ENCODE measurements around the gene DCAF5.

The DCAF5 gene

GRCh38 chr14:69149461-69150244, 3.3 kb downstream of the DCAF5 start:
- DNase-seq (ENCODE audit: low spot score) = no peak

GRCh38 chr14:69142101-69142500, 10.8 kb downstream of the DCAF5 start:
- DNase-seq (ENCODE audit: low spot score) = no peak

DNA sequence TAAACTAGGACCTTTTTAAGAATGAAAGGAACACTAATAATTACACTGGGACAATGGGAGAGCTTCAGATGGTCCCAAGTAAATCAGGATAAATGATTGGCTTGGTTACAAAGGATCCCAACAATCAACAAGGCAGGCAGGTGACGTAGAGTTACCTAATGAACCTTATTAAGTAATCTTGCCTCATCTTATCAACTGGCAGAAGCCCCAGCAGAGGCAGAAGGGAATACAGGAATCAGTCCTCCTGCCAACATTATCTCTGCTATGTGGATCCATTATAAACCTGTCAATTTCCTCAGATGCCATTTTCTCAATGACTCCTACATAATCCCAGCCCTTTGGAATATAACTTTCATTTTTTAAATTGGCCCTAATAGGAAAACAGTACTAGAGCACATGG, 11.4 kb downstream of the DCAF5 start:
- DNase-seq (ENCODE audit: low spot score) = no peak

DNA sequence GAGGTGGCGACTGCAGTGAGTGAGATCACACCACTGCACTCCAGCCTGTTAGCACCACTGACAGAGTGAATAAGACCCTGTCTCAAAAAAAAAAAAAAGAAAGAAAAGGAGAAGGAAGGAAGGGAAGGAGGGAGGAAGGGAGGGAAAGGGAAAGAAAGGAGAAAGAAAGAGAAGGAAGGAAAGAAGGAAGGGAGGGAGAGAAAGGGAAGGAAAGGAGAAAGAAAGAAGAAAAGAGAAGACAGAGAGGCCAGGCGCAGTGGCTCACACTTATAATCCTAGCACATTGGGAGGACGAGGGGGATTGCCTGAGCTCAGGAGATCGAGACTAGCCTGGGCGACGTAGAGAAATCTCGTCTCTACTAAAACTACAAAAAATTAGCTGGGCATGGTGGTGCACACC, 13.2 kb downstream of the DCAF5 start:
- no peak for DNase-seq (ENCODE audit: low spot score)

DNA sequence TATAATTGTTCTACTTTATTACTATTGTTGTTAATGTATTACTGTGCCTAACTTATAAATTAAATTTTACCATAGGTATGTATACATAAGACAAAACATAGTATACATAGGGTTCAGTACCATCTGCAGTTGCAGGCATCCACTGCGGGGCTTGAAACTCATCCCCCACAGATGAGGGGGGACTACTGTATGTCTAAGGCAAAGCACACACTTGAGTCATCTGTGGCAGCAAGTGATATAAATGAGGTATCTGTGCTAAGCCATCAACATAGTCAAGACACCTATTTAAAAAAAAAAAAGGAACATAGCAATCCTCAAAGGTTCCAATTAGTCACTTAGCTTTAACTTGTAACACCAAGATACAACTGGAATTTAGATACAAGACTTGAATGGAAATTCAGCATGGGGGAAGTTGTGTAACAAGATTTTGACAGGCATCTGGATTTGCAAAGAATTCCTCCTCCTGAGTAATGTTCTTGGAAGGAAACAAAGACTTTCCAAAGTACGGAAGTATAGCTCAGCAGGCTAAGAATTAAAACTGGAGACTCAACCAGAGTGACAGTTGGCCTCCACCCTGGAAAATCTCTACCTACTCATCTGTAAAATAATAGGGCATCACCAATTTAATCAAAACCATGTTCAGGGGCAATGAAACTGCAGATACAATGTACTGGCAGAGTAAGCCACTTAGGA, 14.9 kb downstream of the DCAF5 start:
- no peak for DNase-seq (ENCODE audit: low spot score)

DNA sequence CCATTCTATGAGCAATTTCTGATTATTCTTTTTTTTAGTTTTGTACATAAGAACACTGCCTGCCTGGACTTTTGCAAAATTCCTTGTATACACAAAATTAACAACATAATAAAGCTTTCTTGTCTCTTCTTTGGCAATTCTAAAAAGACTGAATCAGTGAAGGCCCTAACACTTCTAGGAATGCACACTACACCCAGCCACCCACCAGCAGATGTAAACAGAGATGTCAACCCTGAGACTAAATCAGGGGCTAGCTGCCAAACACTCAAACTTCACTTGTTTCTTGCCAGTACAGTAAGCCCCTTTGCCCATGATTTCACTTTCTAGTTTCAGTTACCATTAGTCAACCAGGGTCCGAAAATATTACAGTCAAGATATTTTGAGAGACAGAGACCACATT, 15.5 kb downstream of the DCAF5 start:
- DNase-seq (ENCODE audit: low spot score) = no peak

GRCh38 chr14:69135133-69135532, 17.8 kb downstream of the DCAF5 start:
- DNase-seq (ENCODE audit: low spot score) = no peak

DNA sequence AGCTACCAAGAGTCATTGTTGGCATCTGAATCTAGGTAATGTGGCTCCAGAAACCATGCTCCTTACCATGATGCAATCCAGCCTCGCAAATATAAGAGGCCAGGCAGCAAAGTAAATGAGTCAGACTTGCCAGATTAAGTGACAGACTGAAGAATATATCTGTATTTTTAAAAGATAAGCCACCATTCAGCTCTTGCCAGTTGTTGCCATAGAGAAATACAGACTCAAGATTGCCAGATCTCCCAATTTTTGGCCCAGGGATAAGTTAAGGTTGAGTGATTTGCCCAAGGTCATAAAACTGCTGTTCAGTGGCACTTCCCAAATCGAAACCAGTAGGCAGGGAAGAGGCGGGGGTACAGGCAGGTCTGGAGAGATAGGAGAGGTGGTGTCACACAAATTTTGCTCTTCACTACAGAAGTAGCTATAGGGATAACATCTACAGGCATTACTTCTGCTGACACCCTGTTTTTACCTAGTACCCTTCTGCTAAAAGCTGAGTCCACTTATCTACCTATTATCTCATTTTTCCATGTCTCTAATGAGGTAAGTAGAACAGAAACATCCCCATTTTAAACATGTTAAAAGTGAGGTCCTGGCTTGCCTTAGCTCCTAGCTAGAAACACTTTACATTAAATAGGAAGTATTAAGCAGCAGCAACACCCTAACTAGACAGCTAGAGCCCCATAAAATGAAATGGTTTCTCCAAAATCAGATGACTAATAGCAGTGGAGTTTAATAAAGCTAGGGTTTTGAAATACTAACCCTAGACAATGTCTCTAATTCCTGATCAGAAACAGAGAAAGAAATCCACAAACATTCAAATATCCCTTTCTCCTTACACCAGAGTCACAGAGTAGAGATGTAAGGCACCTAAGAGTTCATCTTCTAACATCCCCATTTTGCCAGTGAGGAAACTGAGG, 19.5 kb downstream of the DCAF5 start:
- DNase-seq (ENCODE audit: low spot score) = no peak

- no peak for DNase-seq (ENCODE audit: low spot score)
These were observed 20.3 kb downstream of the DCAF5 start for GRCh38 chr14:69132513-69133181.

GRCh38 chr14:69131176-69131575, 21.7 kb downstream of the DCAF5 start:
- no peak for DNase-seq (ENCODE audit: low spot score)

DNA sequence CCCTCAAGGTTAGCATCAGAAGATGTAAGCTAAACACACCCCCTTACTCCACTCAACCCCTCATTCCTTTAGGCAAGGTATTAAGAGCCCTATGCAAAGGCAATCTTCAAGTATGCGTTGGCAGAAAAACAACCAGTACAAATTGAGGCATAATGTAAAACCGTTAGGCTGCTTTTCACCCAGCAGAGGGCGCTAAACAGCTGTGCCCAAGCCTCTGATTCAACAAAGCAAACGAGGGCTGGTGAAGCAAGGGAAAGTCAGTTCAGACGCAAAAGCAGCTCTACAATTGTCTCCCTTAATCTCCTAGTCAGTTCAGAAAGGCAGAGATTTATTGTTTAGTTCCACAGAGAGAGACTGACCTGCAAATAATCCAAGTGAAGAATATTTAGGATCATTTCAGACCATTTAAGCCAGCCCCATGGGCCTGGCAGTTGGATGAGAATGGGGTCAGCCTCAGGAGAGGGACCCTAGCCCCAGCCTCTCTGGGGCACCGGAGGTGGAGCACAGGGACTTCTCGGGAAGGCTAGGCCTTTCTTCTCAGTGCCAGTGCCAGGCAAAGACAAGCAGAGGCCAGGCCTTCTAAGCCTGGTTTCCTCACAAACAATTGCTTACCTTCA, 23.5 kb downstream of the DCAF5 start:
- peak; percentile 77 for DNase-seq (ENCODE audit: low spot score)

- DNase-seq (ENCODE audit: low spot score) = no peak
These were observed 34.6 kb downstream of the DCAF5 start for GRCh38 chr14:69118305-69118704.

DNA sequence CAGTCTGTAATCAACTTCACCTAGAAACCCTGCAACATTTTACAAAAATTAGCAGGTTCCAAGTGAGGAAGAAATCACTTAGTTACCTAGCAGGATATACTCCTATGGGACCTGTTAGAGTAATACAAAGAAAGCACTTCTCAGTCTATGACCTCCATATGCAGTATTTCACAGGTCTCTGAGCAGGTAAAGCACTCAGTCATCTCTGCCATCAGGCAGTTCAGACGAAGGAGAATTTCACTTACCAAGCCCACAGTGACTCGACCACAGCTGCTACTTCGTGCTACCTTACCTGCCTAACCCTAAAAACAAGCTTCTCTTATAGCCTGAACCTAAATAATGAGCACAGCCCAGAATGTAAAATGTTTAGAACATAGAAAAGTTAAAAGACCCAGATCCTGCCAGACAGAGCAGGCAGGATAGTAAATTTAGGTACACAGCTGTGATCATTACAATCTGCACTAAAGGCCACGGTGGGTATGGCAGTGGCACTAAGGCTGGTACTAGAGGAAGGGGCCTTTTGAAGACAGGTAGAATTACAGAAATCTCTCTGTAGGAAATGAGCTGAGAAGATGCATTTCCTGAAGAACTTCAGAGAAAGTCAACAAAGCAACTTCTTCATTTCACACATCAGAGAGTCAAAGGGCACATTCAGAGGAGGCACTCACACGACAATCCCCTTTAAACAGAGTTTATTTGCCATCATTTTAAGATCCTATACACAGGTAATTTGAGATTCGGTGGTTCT, 35.7 kb downstream of the DCAF5 start:
- no peak for DNase-seq (ENCODE audit: low spot score)

- no peak for DNase-seq (ENCODE audit: low spot score)
These were observed 37.3 kb downstream of the DCAF5 start for GRCh38 chr14:69115407-69116185.

DNA sequence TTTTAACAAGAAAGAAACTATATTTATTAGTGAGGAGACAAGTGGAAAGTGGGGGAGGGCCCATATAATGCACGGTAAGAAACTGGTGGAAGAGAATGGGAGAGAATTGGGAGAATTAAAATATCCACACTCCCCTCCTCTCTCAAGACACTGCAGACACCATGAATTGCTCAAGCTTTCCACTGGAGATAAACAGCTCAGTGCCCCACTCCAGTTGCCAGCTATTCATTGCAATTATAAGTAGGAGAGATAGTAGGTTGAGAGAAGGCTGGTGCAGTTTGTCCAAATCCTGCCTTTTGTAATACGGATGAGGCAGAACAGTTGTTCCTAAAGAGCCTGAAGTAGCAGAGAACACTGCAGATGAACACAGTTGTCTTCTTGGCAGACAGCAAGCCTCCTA, 38.2 kb downstream of the DCAF5 start:
- DNase-seq (ENCODE audit: low spot score) = no peak

DNA sequence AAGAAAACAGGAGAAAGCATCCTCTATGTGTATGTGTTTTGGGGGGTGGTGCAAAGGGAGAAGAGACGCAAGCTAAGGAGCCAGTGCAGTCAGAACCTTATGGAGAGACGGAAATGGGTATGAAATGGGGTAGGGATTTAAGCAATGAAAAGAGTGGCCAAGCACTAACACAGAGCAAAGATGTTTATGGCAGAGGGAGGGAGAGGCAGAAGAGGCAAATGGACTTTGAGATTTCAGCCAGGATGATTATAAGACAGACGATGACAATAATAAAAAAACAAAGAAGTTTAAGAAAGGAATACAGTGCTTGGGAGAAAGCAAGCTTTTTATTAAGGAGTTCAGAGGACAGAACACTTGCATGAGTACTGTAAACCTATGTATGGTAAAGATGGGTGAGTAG, 44.6 kb downstream of the DCAF5 start:
- no peak for DNase-seq (ENCODE audit: low spot score)

- no peak for DNase-seq (ENCODE audit: low spot score)
These were observed 45.4 kb downstream of the DCAF5 start for GRCh38 chr14:69107407-69108003.

DNA sequence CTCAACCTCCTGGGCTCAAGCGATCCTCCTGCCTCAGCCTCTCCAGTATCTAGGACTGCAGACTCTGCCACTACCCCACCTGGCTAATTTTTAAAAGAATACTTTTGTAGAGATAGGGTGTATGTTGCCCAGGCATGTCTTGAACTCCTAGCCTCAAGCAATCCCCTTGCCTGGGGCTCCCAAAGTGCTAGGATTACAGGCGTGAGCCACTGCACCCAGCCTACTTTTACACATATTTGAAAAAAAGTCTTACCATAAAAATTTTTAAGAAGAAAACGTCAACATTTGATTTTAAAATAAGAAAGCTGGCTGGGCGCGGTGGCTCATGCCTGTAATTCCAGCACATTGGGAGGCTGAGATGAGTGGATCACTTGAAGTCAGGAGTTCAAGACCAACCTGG, 46.5 kb downstream of the DCAF5 start:
- DNase-seq (ENCODE audit: low spot score) = no peak

DNA sequence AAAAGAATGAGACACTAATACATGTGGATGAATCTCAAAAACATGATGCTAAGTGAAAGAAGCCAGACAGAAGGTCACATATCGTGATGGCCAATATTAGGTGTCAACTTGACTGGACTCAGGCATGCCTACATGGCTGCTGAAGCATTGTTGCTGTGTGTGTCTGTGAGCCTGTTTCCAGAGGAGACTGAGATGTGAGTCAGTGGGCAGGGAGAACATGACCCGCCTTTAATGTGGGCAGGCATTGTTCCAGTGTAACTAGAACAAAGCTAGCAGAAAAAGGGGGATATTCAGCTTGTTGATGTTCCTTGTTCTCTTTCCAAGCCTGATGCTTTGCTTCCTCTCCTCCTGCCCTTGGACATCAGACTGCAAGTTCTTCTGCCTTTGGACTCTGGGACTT, 47.6 kb downstream of the DCAF5 start:
- DNase-seq (ENCODE audit: low spot score) = no peak

All from globus pallidus (tissue), 1 donor.